ENCODE data around the gene SKAP1. TPM values are rescaled to one million over a fixed set of nuclear protein-coding genes. Genes with fewer than 3 reads are reported as not detected.
"Not testable (repeated sequence)": the region's sequence is repeated elsewhere in the genome, so short reads cannot be mapped to it uniquely, and the experiment has no call there.

SKAP1 gene
- total RNA-seq, 1 donor from 2014 or later = 5.1 TPM

- Histone ChIP-seq H3K36me3 (no peaks in the 10 kb centered on the region), H3K4me1 (no peaks in the 10 kb centered on the region), H3K9me3 (no peaks in the 10 kb centered on the region), H3K27ac (no peak overlapping the region), H3K4me3 (no peak overlapping the region), H3K27me3 (peaks cover 22% of the 10 kb centered on the region)
- intact Hi-C loops (cut with DNase I) = no loop called here
- DNase-seq = no peak
- ATAC-seq = no peak
- TF ChIP-seq CTCF (IDR thresholded peaks at IDR 0.05) = no peak
Observed at GRCh38 chr17:48373883-48374282, 56.1 kb downstream of the SKAP1 start.

GRCh38 chr17:48373130-48373830, 56.7 kb downstream of the SKAP1 start:
- no peak overlapping the region for H3K4me3 ChIP-seq
- H3K36me3 ChIP-seq = no peaks in the 10 kb centered on the region
- intact Hi-C loops (cut with DNase I) = no loop called here
- no peaks in the 10 kb centered on the region for H3K9me3 ChIP-seq
- H3K27me3 ChIP-seq = peaks cover 22% of the 10 kb centered on the region
- H3K27ac ChIP-seq = no peak overlapping the region
- TF ChIP-seq CTCF (IDR thresholded peaks at IDR 0.05) = no peak
- DNase-seq = no peak
- H3K4me1 ChIP-seq = no peaks in the 10 kb centered on the region
- ATAC-seq = no peak

- intact Hi-C loops (cut with DNase I); H3K4me1 ChIP-seq; H3K27ac ChIP-seq; ATAC-seq; H3K36me3 ChIP-seq; DNase-seq; H3K9me3 ChIP-seq; H3K4me3 ChIP-seq: not testable (repeated sequence)
- H3K27me3 ChIP-seq = peaks cover 18% of the 10 kb centered on the region
Observed at GRCh38 chr17:48368967-48369366, 61.0 kb downstream of the SKAP1 start.

GRCh38 chr17:48368352-48368908, 61.6 kb downstream of the SKAP1 start:
- Histone ChIP-seq H3K27ac (no peak overlapping the region), H3K36me3 (no peaks in the 10 kb centered on the region), H3K4me3 (no peak overlapping the region), H3K9me3 (no peaks in the 10 kb centered on the region), H3K4me1 (no peaks in the 10 kb centered on the region), H3K27me3 (peaks cover 18% of the 10 kb centered on the region)
- ATAC-seq (no peak), DNase-seq (no peak)
- intact Hi-C loops (cut with DNase I) = no loop called here
- no peak for TF ChIP-seq CTCF (IDR thresholded peaks at IDR 0.05)

GRCh38 chr17:48363161-48363560, 66.9 kb downstream of the SKAP1 start:
- Histone ChIP-seq H3K4me1 (no peaks in the 10 kb centered on the region), H3K36me3 (no peaks in the 10 kb centered on the region), H3K27ac (no peak overlapping the region), H3K4me3 (no peak overlapping the region), H3K27me3 (peaks cover 39% of the 10 kb centered on the region), H3K9me3 (no peaks in the 10 kb centered on the region)
- DNase-seq = no peak
- TF ChIP-seq CTCF (IDR thresholded peaks at IDR 0.05) = no peak
- no peak for ATAC-seq
- intact Hi-C loops (cut with DNase I) = no loop called here

GRCh38 chr17:48360861-48361633, 69.0 kb downstream of the SKAP1 start:
- H3K4me3 ChIP-seq; DNase-seq; H3K36me3 ChIP-seq; H3K9me3 ChIP-seq; intact Hi-C loops (cut with DNase I); H3K27ac ChIP-seq; ATAC-seq; H3K4me1 ChIP-seq: not testable (repeated sequence)
- peaks cover 38% of the 10 kb centered on the region for H3K27me3 ChIP-seq
